ENCODE measurements around the gene IGSF21. TPM values are rescaled to one million over a fixed set of nuclear protein-coding genes. Genes with fewer than 3 reads are reported as not detected.

The IGSF21 gene
- total RNA-seq, 1 donor from 2014 or later: 2.4 TPM

DNA sequence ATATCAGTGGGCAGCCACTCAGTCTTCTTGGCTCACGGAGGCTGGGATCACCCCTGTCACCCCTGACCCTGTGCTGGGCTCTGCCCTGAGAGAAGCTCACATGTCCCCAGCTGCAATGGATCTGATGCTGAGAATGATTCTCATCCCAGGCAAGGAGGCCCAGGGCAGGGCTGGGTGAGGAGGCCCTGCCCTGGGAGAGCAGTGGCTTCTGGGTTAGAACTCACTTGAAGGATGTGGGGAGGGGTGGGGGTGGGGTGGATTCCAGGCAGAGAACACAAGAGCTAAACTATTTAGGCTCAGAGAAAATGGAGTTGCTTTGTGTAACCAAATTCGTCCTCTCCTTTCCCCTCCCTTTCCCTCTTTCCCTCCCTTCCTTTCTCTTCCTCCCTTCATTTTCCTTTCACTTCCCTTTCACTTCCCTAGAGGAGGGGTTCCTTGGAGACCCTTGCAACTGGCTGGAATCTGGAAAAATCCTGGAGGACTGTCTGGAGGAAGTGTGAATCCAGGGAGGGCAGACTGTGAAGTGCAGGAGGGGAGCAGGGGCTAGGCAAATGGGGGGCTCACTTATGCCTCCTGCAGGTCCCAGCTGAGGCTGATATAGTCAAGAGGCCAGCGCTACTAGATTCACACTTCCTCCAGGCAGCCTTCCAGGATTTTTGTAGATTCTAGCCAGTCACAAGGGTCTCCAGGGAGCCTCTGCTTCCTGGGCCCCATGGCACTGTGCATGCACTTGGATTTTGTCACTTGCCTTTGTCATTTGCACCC, 47.0 kb downstream of the IGSF21 start:
- intact Hi-C loops (cut with DNase I): no loop called here
- no peak for DNase-seq (ENCODE audit: low spot score in 2 of 2)
- Histone ChIP-seq H3K4me1 (no peaks in the 10 kb centered on the region), H3K36me3 (no peaks in the 10 kb centered on the region), H3K27ac (no peak overlapping the region), H3K9me3 (no peaks in the 10 kb centered on the region), H3K27me3 (no peaks in the 10 kb centered on the region), H3K4me3 (no peak overlapping the region)
- TF ChIP-seq, protein P1, sequence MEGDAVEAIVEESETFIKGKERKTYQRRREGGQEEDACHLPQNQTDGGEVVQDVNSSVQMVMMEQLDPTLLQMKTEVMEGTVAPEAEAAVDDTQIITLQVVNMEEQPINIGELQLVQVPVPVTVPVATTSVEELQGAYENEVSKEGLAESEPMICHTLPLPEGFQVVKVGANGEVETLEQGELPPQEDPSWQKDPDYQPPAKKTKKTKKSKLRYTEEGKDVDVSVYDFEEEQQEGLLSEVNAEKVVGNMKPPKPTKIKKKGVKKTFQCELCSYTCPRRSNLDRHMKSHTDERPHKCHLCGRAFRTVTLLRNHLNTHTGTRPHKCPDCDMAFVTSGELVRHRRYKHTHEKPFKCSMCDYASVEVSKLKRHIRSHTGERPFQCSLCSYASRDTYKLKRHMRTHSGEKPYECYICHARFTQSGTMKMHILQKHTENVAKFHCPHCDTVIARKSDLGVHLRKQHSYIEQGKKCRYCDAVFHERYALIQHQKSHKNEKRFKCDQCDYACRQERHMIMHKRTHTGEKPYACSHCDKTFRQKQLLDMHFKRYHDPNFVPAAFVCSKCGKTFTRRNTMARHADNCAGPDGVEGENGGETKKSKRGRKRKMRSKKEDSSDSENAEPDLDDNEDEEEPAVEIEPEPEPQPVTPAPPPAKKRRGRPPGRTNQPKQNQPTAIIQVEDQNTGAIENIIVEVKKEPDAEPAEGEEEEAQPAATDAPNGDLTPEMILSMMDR (IDR thresholded peaks at IDR 0.05): no peak

DNA sequence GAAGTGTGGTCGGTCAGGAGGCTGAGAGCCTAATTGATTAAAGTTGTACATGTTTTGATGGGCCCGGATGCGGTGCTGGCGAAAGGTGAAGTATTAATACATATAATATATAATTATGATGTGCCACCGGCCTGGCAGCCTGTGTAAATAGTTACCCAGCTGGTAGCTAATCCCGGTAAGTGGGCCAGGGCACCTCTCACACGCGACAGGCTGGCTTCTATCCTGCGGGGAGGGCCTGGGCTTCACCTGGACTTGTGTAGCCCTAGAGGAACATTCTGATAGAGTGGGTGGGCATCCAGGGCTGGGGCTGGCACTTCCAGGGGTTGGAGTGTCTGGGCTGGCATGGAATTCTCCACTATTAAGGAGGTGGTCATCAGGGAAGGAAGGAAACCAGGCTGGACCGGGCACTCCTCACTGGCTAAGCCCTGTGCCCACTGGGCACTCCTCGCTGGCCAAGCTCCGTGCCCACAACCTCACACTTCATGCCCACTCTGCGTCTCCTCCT, 48.3 kb downstream of the IGSF21 start:
- DNase-seq (ENCODE audit: low spot score in 2 of 2): no peak
- Histone ChIP-seq H3K4me3 (no peak overlapping the region), H3K27ac (no peak overlapping the region), H3K27me3 (no peaks in the 10 kb centered on the region), H3K9me3 (no peaks in the 10 kb centered on the region), H3K36me3 (no peaks in the 10 kb centered on the region), H3K4me1 (no peaks in the 10 kb centered on the region)
- intact Hi-C loops (cut with DNase I): no loop called here
- TF ChIP-seq, protein P1 (IDR thresholded peaks at IDR 0.05): no peak

DNA sequence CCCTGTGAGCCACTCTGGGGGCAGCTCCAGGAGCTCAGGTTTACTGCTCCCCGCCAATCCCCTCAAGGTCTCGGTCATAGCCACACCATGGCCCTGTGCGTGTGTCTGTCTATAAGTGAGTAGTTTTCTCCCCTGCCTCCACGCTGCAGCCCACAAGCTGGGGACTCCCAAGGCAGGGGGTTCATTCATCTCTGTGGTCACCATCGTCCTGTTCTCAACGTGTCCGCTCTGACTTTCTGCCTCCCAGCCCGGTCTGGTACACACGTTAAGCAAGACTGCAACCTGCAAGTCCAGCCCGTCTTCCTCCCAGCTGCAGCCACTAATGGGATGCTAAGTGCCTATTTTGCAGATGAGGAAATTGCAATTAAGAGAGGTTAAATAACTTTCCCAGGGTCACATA, 49.8 kb downstream of the IGSF21 start:
- intact Hi-C loops (cut with DNase I): no loop called here
- TF ChIP-seq, protein P1 (IDR thresholded peaks at IDR 0.05): no peak
- no peaks in the 10 kb centered on the region for H3K36me3 ChIP-seq
- H3K27ac ChIP-seq: no peak overlapping the region
- DNase-seq (ENCODE audit: low spot score in 2 of 2): no peak
- H3K27me3 ChIP-seq: no peaks in the 10 kb centered on the region
- no peaks in the 10 kb centered on the region for H3K4me1 ChIP-seq
- no peaks in the 10 kb centered on the region for H3K9me3 ChIP-seq
- H3K4me3 ChIP-seq: no peak overlapping the region

DNA sequence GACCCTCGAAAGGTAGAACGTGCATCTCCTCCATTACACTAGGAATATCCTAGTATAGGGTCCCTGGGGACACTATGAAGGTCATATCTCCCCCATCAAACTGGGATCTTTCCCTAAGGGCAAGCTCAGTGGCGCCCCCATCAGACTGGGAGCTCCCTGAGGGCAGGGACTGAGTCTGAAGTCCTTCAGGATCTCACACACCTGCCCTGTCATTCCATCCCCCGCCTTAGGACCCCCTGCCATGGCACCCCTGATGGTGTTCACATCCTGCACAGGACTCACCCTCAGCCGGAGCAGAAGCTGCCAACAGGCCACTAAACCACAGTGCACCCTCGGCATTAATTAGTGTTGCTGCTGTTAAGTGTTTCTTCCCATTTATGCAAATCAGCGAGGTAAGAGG, 50.4 kb downstream of the IGSF21 start:
- H3K36me3 ChIP-seq: no peaks in the 10 kb centered on the region
- no peak overlapping the region for H3K27ac ChIP-seq
- intact Hi-C loops (cut with DNase I): no loop called here
- H3K9me3 ChIP-seq: no peaks in the 10 kb centered on the region
- no peaks in the 10 kb centered on the region for H3K4me1 ChIP-seq
- no peak overlapping the region for H3K4me3 ChIP-seq
- TF ChIP-seq, protein P1 (IDR thresholded peaks at IDR 0.05): no peak
- no peaks in the 10 kb centered on the region for H3K27me3 ChIP-seq
- no peak for DNase-seq (ENCODE audit: low spot score in 2 of 2)

DNA sequence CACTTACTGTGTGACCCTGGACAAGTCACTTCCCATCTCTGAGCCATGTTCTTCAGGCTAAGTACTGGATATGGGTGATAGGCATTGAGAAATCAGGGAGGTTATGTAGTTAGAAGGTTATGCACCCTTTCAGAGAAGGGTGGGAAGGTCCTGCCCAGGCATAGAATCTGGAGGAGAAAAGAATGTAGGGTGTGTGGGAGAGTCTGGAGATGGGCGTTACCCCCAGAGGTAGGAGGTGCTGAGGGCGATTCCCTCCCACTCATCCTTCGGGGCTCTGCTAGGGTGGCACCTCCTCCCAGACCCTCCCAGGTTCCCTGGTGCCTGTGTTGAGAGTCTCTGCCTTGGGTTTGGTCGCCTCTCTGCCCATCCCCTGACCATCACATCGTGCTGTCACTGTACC, 51.1 kb downstream of the IGSF21 start:
- no peaks in the 10 kb centered on the region for H3K36me3 ChIP-seq
- no peak overlapping the region for H3K27ac ChIP-seq
- no peaks in the 10 kb centered on the region for H3K27me3 ChIP-seq
- no peak for DNase-seq (ENCODE audit: low spot score in 2 of 2)
- intact Hi-C loops (cut with DNase I): no loop called here
- no peak overlapping the region for H3K4me3 ChIP-seq
- no peaks in the 10 kb centered on the region for H3K4me1 ChIP-seq
- TF ChIP-seq, protein P1 (IDR thresholded peaks at IDR 0.05): no peak
- no peaks in the 10 kb centered on the region for H3K9me3 ChIP-seq
